CD4-positive, alpha-beta T cell treated with Interleukin-15 for 4 hours (primary cell): ENCODE measurements around the gene SEPSECS.
"Not testable (repeated sequence)": the region's sequence is repeated elsewhere in the genome, so short reads cannot be mapped to it uniquely, and the experiment has no call there.

Source experiments
- DNase-seq: peaks from one replicate; pipeline ENCODE4 v3.0.0-alpha.2; 2020; ENCODE audit warnings: low spot score

Gene SEPSECS

GRCh38 chr4:25109511-25109910, 50.7 kb downstream of the SEPSECS start:
- DNase-seq: no peak

GRCh38 chr4:25108556-25108955, 51.7 kb downstream of the SEPSECS start:
- DNase-seq: no peak

GRCh38 chr4:25107827-25108516, 52.3 kb downstream of the SEPSECS start:
- no peak for DNase-seq

- no peak for DNase-seq
Measured at GRCh38 chr4:25106363-25107151, 53.7 kb downstream of the SEPSECS start.

- DNase-seq: no peak
Measured at GRCh38 chr4:25104591-25104990, 55.7 kb downstream of the SEPSECS start.

- DNase-seq: no peak
Measured at GRCh38 chr4:25103418-25103817, 56.8 kb downstream of the SEPSECS start.

GRCh38 chr4:25101836-25102235, 58.4 kb downstream of the SEPSECS start:
- DNase-seq: no peak

GRCh38 chr4:25100710-25101109, 59.5 kb downstream of the SEPSECS start:
- DNase-seq: no peak

GRCh38 chr4:25100021-25100555, 60.2 kb downstream of the SEPSECS start:
- DNase-seq: no peak

GRCh38 chr4:25098964-25099891, 61.0 kb downstream of the SEPSECS start:
- DNase-seq: no peak

- DNase-seq: no peak
Measured at GRCh38 chr4:25096981-25097443, 63.2 kb downstream of the SEPSECS start.

GRCh38 chr4:25096251-25096980, 63.8 kb downstream of the SEPSECS start:
- no peak for DNase-seq

- no peak for DNase-seq
Measured at GRCh38 chr4:25095837-25096236, 64.4 kb downstream of the SEPSECS start.

- DNase-seq: no peak
Measured at GRCh38 chr4:25092139-25092538, 68.1 kb downstream of the SEPSECS start.

GRCh38 chr4:25090516-25090915, 69.7 kb downstream of the SEPSECS start:
- no peak for DNase-seq

GRCh38 chr4:25089051-25089763, 71.0 kb downstream of the SEPSECS start:
- no peak for DNase-seq

- DNase-seq: no peak
Measured at GRCh38 chr4:25088093-25088952, 71.9 kb downstream of the SEPSECS start.

GRCh38 chr4:25085671-25086070, 74.6 kb downstream of the SEPSECS start:
- no peak for DNase-seq

- not testable (repeated sequence) for DNase-seq
Measured at GRCh38 chr4:25083441-25083840, 76.8 kb downstream of the SEPSECS start.
